Glutamatergic neuron (in vitro differentiated cells): ENCODE results near the gene MYO1B. TPM values are rescaled to one million over a fixed set of nuclear protein-coding genes. Genes with fewer than 3 reads are reported as not detected.

Experiments used
- DNase-seq: peaks from one replicate; pipeline ENCODE4 v3.0.0; 2022
- H3K27ac Mint-ChIP-seq: one replicate; pipeline ENCODE4 v1.8.0; 2020; ENCODE audit warnings: mild to moderate bottlenecking, mixed read lengths, inconsistent platforms; ENCODE audit not compliant: unreplicated experiment
- H3K27me3 Mint-ChIP-seq: one replicate; pipeline ENCODE4 v1.8.0; 2020; ENCODE audit warnings: mild to moderate bottlenecking, moderate library complexity, mixed read lengths, inconsistent platforms; ENCODE audit not compliant: unreplicated experiment
- H3K36me3 Mint-ChIP-seq: one replicate; pipeline ENCODE4 v1.8.0; 2020; ENCODE audit warnings: mild to moderate bottlenecking, mixed read lengths, inconsistent platforms; ENCODE audit not compliant: unreplicated experiment
- H3K4me1 Mint-ChIP-seq: one replicate; pipeline ENCODE4 v1.8.0; 2020; ENCODE audit warnings: mild to moderate bottlenecking, low read depth, mixed read lengths, inconsistent platforms; ENCODE audit not compliant: unreplicated experiment
- H3K4me3 Mint-ChIP-seq: one replicate; pipeline ENCODE4 v1.8.0; 2020; ENCODE audit warnings: mild to moderate bottlenecking, mixed read lengths, inconsistent platforms; ENCODE audit not compliant: unreplicated experiment
- H3K9me3 Mint-ChIP-seq: one replicate; pipeline ENCODE4 v1.8.0; 2020; ENCODE audit warnings: mild to moderate bottlenecking, moderate library complexity, mixed read lengths, inconsistent platforms; ENCODE audit not compliant: unreplicated experiment
- CTCF ChIP-seq: fragments of 200-600 bp; sonication (generic); IDR thresholded peaks from one replicate; pipeline ENCODE4 v1.5.0; 2021; ENCODE audit not compliant: partially characterized antibody, unreplicated experiment
- total RNA-seq: library from RNA; stranded (reverse); fragmentation: NEBNext Ultra II Directional; extraction: Animal tissue kit (Norgen Biotek cat#: 25700); gene quantifications from one replicate; pipeline ENCODE4 v1.2.1, GENCODE V29; 2021; ENCODE audit not compliant: unreplicated experiment

Gene MYO1B
- total RNA-seq, 1 donor from 2014 or later: 129 TPM

GRCh38 chr2:191303140-191304005 is 58.2 kb downstream of the MYO1B start:
- Mint-ChIP-seq H3K27ac (peak overlapping the region; percentile 57), H3K27me3 (peaks cover 5% of the 10 kb centered on the region), H3K9me3 (peaks cover 3% of the 10 kb centered on the region), H3K4me1 (peaks cover 32% of the 10 kb centered on the region), H3K4me3 (no peak overlapping the region), H3K36me3 (no peaks in the 10 kb centered on the region)
- TF ChIP-seq CTCF: no peak
- DNase-seq: no peak

GRCh38 chr2:191304939-191305875 is 60.0 kb downstream of the MYO1B start:
- H3K9me3 Mint-ChIP-seq: peaks cover 3% of the 10 kb centered on the region
- H3K4me3 Mint-ChIP-seq: no peak overlapping the region
- H3K4me1 Mint-ChIP-seq: peaks cover 29% of the 10 kb centered on the region
- peaks cover 5% of the 10 kb centered on the region for H3K27me3 Mint-ChIP-seq
- peak overlapping the region; percentile 71 for H3K27ac Mint-ChIP-seq
- no peak for TF ChIP-seq CTCF
- no peaks in the 10 kb centered on the region for H3K36me3 Mint-ChIP-seq
- no peak for DNase-seq

- Mint-ChIP-seq H3K4me3 (no peak overlapping the region), H3K27ac (no peak overlapping the region), H3K27me3 (peaks cover 5% of the 10 kb centered on the region), H3K4me1 (peaks cover 21% of the 10 kb centered on the region), H3K36me3 (no peaks in the 10 kb centered on the region), H3K9me3 (peaks cover 3% of the 10 kb centered on the region)
- no peak for DNase-seq
- no peak for TF ChIP-seq CTCF
These were observed 62.8 kb downstream of the MYO1B start for GRCh38 chr2:191308026-191308425.

GRCh38 chr2:191311156-191311555 is 66.0 kb downstream of the MYO1B start:
- DNase-seq: no peak
- no peak for TF ChIP-seq CTCF
- H3K27me3 Mint-ChIP-seq: peaks cover 2% of the 10 kb centered on the region
- no peak overlapping the region for H3K27ac Mint-ChIP-seq
- no peaks in the 10 kb centered on the region for H3K4me1 Mint-ChIP-seq
- no peak overlapping the region for H3K4me3 Mint-ChIP-seq
- H3K9me3 Mint-ChIP-seq: peaks cover 1% of the 10 kb centered on the region
- no peaks in the 10 kb centered on the region for H3K36me3 Mint-ChIP-seq
